Measurements from ENCODE around the gene KCNJ6.

DNA sequence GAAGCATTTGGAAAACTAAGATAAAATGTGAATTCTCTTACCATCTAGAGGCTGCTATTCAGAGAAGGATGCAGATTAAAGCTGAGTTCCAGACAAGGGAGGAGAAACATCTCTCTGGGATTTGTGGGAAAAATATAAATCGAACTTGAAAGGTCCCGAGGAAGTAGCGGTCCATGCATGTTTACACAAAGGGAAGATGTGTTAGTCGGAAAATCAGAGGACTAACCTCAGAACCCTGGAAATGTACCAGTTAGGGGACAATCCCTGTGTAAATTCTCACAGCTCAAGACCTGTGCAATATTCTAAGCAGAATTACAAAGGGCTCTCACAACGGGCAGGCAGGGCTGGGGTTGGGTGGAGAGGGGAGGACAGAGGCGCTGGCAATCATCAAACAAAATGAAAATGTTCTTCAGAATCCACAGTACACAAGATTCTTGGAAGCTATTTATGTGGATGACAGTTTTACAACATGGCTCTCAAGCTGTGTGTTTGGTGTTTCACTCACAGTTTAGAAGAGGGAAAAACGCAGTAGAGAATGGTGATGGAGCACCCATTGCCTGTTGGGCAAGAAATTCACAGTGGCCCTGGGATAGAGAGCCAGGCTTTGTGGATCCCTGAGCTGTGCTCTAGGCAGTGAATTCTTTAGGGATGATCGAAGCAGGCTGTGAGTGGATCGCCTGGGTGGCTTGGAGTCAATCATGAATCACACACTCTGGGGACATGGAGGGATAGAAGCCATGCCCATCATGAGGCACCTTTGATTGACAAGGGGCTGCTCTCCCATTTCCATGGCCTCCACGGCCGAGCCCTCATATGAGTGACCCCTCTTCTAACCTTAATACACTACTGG lies 47.6 kb downstream of the KCNJ6 start:
- TF ChIP-seq, protein P1, sequence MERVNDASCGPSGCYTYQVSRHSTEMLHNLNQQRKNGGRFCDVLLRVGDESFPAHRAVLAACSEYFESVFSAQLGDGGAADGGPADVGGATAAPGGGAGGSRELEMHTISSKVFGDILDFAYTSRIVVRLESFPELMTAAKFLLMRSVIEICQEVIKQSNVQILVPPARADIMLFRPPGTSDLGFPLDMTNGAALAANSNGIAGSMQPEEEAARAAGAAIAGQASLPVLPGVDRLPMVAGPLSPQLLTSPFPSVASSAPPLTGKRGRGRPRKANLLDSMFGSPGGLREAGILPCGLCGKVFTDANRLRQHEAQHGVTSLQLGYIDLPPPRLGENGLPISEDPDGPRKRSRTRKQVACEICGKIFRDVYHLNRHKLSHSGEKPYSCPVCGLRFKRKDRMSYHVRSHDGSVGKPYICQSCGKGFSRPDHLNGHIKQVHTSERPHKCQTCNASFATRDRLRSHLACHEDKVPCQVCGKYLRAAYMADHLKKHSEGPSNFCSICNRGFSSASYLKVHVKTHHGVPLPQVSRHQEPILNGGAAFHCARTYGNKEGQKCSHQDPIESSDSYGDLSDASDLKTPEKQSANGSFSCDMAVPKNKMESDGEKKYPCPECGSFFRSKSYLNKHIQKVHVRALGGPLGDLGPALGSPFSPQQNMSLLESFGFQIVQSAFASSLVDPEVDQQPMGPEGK (CRISPR knock-in tag; IDR thresholded peaks at IDR 0.05; ENCODE audit: borderline replicate concordance) = no peak
- no peak for TF ChIP-seq ISL1 (CRISPR knock-in tag; IDR thresholded peaks at IDR 0.05)
- no peak for TF ChIP-seq ARNTL (CRISPR knock-in tag; IDR thresholded peaks at IDR 0.05; ENCODE audit: borderline replicate concordance, low read depth)
- TF ChIP-seq GLIS3 (CRISPR knock-in tag; IDR thresholded peaks at IDR 0.05) = no peak
- no peak for TF ChIP-seq ZFP30 (CRISPR knock-in tag; IDR thresholded peaks at IDR 0.05)
- no peak for TF ChIP-seq ZNF8 (CRISPR knock-in tag; IDR thresholded peaks at IDR 0.05)
- no peak for TF ChIP-seq TOX (CRISPR knock-in tag; IDR thresholded peaks at IDR 0.05; ENCODE audit: borderline replicate concordance)
- no peak for TF ChIP-seq CSDC2 (CRISPR knock-in tag; IDR thresholded peaks at IDR 0.05)
- TF ChIP-seq, protein P2, sequence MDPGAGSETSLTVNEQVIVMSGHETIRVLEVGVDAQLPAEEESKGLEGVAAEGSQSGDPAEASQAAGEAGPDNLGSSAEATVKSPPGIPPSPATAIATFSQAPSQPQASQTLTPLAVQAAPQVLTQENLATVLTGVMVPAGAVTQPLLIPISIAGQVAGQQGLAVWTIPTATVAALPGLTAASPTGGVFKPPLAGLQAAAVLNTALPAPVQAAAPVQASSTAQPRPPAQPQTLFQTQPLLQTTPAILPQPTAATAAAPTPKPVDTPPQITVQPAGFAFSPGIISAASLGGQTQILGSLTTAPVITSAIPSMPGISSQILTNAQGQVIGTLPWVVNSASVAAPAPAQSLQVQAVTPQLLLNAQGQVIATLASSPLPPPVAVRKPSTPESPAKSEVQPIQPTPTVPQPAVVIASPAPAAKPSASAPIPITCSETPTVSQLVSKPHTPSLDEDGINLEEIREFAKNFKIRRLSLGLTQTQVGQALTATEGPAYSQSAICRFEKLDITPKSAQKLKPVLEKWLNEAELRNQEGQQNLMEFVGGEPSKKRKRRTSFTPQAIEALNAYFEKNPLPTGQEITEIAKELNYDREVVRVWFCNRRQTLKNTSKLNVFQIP (CRISPR knock-in tag; IDR thresholded peaks at IDR 0.05; ENCODE audit: borderline replicate concordance, low read depth) = no peak
- no peak for TF ChIP-seq RARB (CRISPR knock-in tag; IDR thresholded peaks at IDR 0.05)
- no peak for TF ChIP-seq ZNF70 (CRISPR knock-in tag; IDR thresholded peaks at IDR 0.05)
- TF ChIP-seq ZFP3 (CRISPR knock-in tag; IDR thresholded peaks at IDR 0.05) = no peak

Data from SK-N-SH treated with all-trans-retinoic acid at 6 μM for 48 hours (cell line).